GM12801 (cell line): ENCODE measurements around the gene TRAF1.

Experiments
- CTCF ChIP-seq: IDR thresholded peaks from one replicate; pipeline ENCODE4 v1.5.1; 2011; ENCODE audit warnings: control low read depth; ENCODE audit not compliant: insufficient read length; ENCODE audit errors: extremely low read depth

TRAF1 gene

GRCh38 chr9:120872791-120873502 lies 53.6 kb downstream of the TRAF1 start:
- no peak for TF ChIP-seq CTCF

GRCh38 chr9:120870206-120870605 lies 56.4 kb downstream of the TRAF1 start:
- TF ChIP-seq CTCF = no peak

GRCh38 chr9:120869726-120870125 lies 56.9 kb downstream of the TRAF1 start:
- no peak for TF ChIP-seq CTCF

- TF ChIP-seq CTCF = no peak
These were observed 57.3 kb downstream of the TRAF1 start for GRCh38 chr9:120869360-120869687.

GRCh38 chr9:120868676-120869359 lies 57.8 kb downstream of the TRAF1 start:
- no peak for TF ChIP-seq CTCF

GRCh38 chr9:120868339-120868675 lies 58.3 kb downstream of the TRAF1 start:
- no peak for TF ChIP-seq CTCF

- no peak for TF ChIP-seq CTCF
These were observed 58.8 kb downstream of the TRAF1 start for GRCh38 chr9:120867676-120868338.
